Activated T-cell treated with anti-CD3 and anti-CD28 coated beads, Interleukin-2, amount 50 U/mL, for 24 hours (primary cell): ENCODE results near the gene BCL2L14.

Source experiments
- DNase-seq: peaks from one replicate; pipeline ENCODE4 v3.0.0-alpha.2; 2020
- H3K27ac Mint-ChIP-seq: 2 replicates; pipeline ENCODE4 v1.8.0; 2020; ENCODE audit warnings: mild to moderate bottlenecking, mixed read lengths
- H3K27me3 Mint-ChIP-seq: 2 replicates; pipeline ENCODE4 v1.8.0; 2020; ENCODE audit warnings: mixed read lengths
- H3K36me3 Mint-ChIP-seq: 2 replicates; pipeline ENCODE4 v1.8.0; 2020; ENCODE audit warnings: low read depth, mixed read lengths
- H3K4me1 Mint-ChIP-seq: 2 replicates; pipeline ENCODE4 v1.8.0; 2020; ENCODE audit warnings: low read depth, mixed read lengths
- H3K4me3 Mint-ChIP-seq: 2 replicates; pipeline ENCODE4 v1.8.0; 2020; ENCODE audit warnings: mild to moderate bottlenecking, moderate library complexity, mixed read lengths
- H3K9me3 Mint-ChIP-seq: 2 replicates; pipeline ENCODE4 v1.8.0; 2020; ENCODE audit warnings: mixed read lengths

BCL2L14 gene

GRCh38 chr12:12083688-12084087 is 12.9 kb downstream of the BCL2L14 start:
- H3K9me3 Mint-ChIP-seq = no peaks in the 10 kb centered on the region
- H3K27me3 Mint-ChIP-seq = no peaks in the 10 kb centered on the region
- DNase-seq = no peak
- H3K27ac Mint-ChIP-seq = no peak overlapping the region
- peaks cover 2% of the 10 kb centered on the region for H3K4me1 Mint-ChIP-seq
- no peaks in the 10 kb centered on the region for H3K36me3 Mint-ChIP-seq
- no peak overlapping the region for H3K4me3 Mint-ChIP-seq

DNA sequence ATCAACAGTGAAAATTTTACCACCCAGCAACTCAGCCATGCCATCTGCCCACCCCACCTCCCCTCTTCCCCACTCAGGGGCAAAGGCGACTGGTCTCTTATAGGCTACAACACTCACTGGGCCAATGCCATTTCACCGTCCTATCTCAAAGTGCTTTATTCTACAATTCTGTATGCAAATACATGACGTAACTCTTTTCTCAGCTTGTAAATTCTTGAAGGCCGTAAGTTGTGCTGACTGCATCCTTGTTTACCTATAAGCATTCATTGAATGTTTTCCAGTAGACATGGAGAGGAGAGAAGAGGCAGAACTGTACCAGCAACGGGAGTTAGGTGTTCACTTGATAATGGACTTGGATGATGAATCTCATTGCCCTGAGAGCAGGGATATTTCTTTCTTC is 15.6 kb downstream of the BCL2L14 start:
- Mint-ChIP-seq H3K4me3 (no peak overlapping the region), H3K9me3 (no peaks in the 10 kb centered on the region), H3K4me1 (peaks cover 2% of the 10 kb centered on the region), H3K27me3 (peaks cover 2% of the 10 kb centered on the region), H3K27ac (no peak overlapping the region), H3K36me3 (no peaks in the 10 kb centered on the region)
- DNase-seq = no peak

DNA sequence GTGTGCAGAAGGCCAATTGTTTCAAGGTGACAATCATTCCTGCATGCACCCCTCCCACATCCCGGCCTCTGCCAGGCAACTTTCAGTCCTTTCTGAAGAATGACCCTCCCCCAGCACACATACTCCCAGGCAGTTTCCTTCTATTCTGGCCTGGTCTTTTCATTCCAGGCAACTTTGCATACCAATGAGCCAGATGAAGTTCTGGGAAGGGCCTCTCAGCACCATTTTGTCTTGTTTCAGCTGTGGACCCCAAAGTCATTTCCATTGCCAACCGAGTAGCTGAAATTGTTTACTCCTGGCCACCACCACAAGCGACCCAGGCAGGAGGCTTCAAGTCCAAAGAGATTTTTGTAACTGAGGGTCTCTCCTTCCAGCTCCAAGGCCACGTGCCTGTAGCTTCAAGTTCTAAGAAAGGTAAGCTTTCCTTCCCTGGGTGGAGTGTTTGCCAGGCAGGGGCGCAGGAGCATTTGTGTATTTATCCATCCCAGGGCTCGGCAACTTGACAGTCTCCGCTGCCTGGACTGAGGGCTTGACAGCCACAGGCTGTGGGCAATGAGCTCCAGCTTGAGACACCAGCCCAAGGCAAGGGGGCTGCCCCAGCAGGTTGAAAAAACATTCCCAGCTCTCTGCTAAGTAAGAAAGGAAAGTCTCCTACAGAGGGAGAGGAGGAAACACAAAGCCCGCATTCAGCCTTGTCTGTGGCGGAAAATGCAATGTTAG is 16.4 kb downstream of the BCL2L14 start:
- DNase-seq = no peak
- H3K4me1 Mint-ChIP-seq = no peaks in the 10 kb centered on the region
- H3K27me3 Mint-ChIP-seq = peaks cover 5% of the 10 kb centered on the region
- H3K36me3 Mint-ChIP-seq = no peaks in the 10 kb centered on the region
- H3K27ac Mint-ChIP-seq = no peak overlapping the region
- no peak overlapping the region for H3K4me3 Mint-ChIP-seq
- H3K9me3 Mint-ChIP-seq = no peaks in the 10 kb centered on the region

DNA sequence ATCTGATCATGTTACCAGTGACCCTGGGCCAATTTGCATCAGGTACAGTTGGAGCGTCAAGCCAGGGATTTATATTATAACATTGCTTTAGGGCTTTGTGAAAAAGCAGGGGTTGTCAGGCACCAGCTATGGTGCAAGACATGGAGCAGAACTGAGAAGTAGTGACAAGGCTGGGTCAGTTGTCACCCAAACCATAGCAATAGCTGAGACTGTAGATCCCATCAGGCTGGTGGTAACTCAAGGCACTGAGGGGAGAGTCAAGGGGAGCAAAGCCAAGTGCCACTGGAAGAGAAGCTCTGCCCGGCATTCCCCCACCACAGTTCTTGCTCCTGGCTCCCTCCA is 16.9 kb downstream of the BCL2L14 start:
- Mint-ChIP-seq H3K4me1 (no peaks in the 10 kb centered on the region), H3K27me3 (peaks cover 5% of the 10 kb centered on the region), H3K27ac (no peak overlapping the region)

GRCh38 chr12:12088147-12088546 is 17.4 kb downstream of the BCL2L14 start:
- H3K27ac Mint-ChIP-seq = no peak overlapping the region
- peaks cover 5% of the 10 kb centered on the region for H3K27me3 Mint-ChIP-seq
- no peaks in the 10 kb centered on the region for H3K9me3 Mint-ChIP-seq
- DNase-seq = no peak
- H3K36me3 Mint-ChIP-seq = no peaks in the 10 kb centered on the region
- no peak overlapping the region for H3K4me3 Mint-ChIP-seq
- H3K4me1 Mint-ChIP-seq = no peaks in the 10 kb centered on the region

More for the DNA sequence above, 16.9 kb downstream of the BCL2L14 start:
- Mint-ChIP-seq H3K9me3 (no peaks in the 10 kb centered on the region), H3K4me3 (no peak overlapping the region), H3K36me3 (no peaks in the 10 kb centered on the region)
- no peak for DNase-seq

GRCh38 chr12:12088761-12089160 is 18.0 kb downstream of the BCL2L14 start:
- Mint-ChIP-seq H3K4me3 (no peak overlapping the region), H3K36me3 (no peaks in the 10 kb centered on the region), H3K27ac (no peak overlapping the region), H3K27me3 (peaks cover 5% of the 10 kb centered on the region), H3K9me3 (no peaks in the 10 kb centered on the region), H3K4me1 (no peaks in the 10 kb centered on the region)
- DNase-seq = no peak

GRCh38 chr12:12091071-12091470 is 20.3 kb downstream of the BCL2L14 start:
- peaks cover 5% of the 10 kb centered on the region for H3K27me3 Mint-ChIP-seq
- no peaks in the 10 kb centered on the region for H3K9me3 Mint-ChIP-seq
- no peak for DNase-seq
- H3K4me3 Mint-ChIP-seq = no peak overlapping the region
- H3K36me3 Mint-ChIP-seq = no peaks in the 10 kb centered on the region
- H3K4me1 Mint-ChIP-seq = no peaks in the 10 kb centered on the region
- no peak overlapping the region for H3K27ac Mint-ChIP-seq

DNA sequence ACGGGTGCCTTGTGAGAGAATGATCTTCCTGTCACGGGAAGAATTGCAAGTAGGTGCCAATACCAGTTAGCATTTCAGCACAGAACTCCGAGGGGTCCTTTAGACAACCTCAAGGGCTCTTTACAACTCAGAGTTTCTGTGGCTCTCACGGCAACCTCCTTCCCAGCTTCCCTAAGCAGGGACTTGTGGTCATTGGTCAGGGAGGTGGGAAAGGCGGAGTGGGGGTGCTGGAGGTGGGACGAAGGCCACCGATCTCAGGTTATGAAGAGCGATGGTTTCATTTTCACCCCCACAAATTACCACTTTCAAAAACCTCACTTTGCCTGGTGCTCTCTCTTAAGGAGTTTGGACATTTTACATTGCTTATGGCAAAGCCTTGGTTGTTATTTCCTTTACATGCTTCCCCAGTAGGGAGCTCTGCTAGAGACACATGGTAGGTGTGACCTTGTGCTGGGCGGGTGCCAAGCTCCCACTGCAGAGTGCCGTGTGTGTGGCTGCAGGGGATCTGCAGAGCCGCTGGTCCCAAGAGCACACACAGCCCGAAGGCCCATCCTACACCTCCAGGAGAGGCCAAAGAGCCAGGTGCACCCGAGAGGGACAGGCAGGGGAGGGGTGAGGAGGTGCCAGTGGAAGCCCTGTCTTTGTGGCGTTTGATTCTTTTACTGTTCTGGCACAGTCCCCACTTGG is 21.4 kb downstream of the BCL2L14 start:
- H3K4me1 Mint-ChIP-seq = no peaks in the 10 kb centered on the region

DNA sequence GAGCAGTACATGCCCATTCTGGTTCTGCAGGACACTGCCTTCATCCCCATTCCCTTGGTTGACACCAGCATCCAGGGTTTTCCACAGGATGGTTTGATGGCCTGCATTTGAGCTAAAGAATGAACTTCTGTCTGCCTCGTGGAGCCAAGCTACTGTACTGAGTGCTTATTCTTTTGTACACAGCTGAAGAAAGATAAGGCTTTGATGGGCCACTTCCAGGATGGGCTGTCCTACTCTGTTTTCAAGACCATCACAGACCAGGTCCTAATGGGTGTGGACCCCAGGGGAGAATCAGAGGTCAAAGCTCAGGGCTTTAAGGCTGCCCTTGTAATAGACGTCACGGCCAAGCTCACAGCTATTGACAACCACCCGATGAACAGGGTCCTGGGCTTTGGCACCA is 23.7 kb downstream of the BCL2L14 start:
- DNase-seq = no peak
- Mint-ChIP-seq H3K9me3 (no peaks in the 10 kb centered on the region), H3K27me3 (peaks cover 5% of the 10 kb centered on the region), H3K4me3 (no peak overlapping the region), H3K36me3 (no peaks in the 10 kb centered on the region), H3K4me1 (no peaks in the 10 kb centered on the region), H3K27ac (no peak overlapping the region)

More for the DNA sequence above, 21.4 kb downstream of the BCL2L14 start:
- no peak overlapping the region for H3K4me3 Mint-ChIP-seq
- H3K27me3 Mint-ChIP-seq = peaks cover 5% of the 10 kb centered on the region
- H3K36me3 Mint-ChIP-seq = no peaks in the 10 kb centered on the region
- H3K27ac Mint-ChIP-seq = no peak overlapping the region
- H3K9me3 Mint-ChIP-seq = no peaks in the 10 kb centered on the region
- DNase-seq = no peak

DNA sequence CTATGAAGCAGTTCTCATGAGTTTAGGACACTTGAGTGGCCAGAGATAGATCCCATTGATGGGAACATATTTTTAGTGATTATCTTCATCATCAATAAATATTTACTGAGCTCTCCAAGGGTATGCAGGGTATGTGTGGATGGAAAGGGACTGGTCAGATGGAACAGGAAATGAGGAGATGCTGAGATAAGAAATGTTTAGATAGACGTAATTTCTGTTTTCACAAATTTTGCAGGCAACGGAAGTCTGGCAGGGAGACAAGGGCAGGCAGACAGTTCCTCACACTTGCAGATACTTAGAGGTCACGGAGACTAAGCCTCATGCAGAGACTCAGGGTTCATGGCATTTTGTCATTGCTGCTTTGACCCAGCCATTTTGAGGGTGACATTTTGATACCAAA is 24.3 kb downstream of the BCL2L14 start:
- no peak overlapping the region for H3K4me3 Mint-ChIP-seq
- DNase-seq = no peak
- no peaks in the 10 kb centered on the region for H3K9me3 Mint-ChIP-seq
- no peaks in the 10 kb centered on the region for H3K4me1 Mint-ChIP-seq
- peaks cover 5% of the 10 kb centered on the region for H3K27me3 Mint-ChIP-seq
- no peak overlapping the region for H3K27ac Mint-ChIP-seq
- no peaks in the 10 kb centered on the region for H3K36me3 Mint-ChIP-seq

DNA sequence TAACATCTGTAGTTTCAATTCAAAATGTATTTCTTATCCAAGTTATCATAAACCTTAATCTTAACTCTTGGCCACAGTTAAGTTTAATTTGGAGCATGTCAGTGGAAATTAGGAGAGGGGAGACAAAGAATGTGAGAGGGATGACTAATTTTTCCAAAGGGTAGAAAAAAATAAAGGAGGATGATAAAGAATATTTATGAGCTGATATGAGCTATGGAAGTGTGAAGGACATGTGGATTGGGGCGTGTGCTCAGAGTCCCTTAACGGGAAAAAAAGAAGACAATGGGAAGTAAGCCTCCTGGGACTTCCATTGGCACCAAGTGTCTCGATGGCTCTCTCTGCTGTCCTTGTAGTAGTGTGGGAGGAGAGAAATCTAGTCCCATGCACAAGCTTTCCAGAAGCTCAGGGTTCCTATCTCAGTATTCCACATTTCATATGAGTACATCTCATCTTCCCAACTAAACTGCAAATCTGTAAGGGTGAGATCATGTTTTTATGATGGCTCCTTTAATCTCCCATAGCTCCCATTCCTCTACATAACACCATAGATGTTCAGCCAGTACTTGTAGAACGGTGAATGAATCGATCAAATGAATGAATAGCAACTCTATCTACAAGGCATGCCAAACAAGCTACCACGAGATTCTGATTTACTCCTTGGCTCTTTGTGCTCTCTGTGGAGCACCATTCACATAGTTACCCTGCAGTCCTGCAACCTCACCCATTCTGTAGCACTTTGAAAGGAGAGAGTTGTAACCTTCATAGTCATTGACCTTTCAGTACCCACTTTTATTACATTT is 27.4 kb downstream of the BCL2L14 start:
- Mint-ChIP-seq H3K36me3 (no peaks in the 10 kb centered on the region), H3K9me3 (no peaks in the 10 kb centered on the region), H3K4me1 (no peaks in the 10 kb centered on the region), H3K27me3 (no peaks in the 10 kb centered on the region), H3K27ac (no peak overlapping the region), H3K4me3 (no peak overlapping the region)
- DNase-seq = no peak

GRCh38 chr12:12098691-12099015 is 27.9 kb downstream of the BCL2L14 start:
- DNase-seq = no peak
- no peaks in the 10 kb centered on the region for H3K36me3 Mint-ChIP-seq
- no peak overlapping the region for H3K4me3 Mint-ChIP-seq
- no peaks in the 10 kb centered on the region for H3K9me3 Mint-ChIP-seq
- no peaks in the 10 kb centered on the region for H3K4me1 Mint-ChIP-seq
- H3K27ac Mint-ChIP-seq = no peak overlapping the region
- no peaks in the 10 kb centered on the region for H3K27me3 Mint-ChIP-seq

GRCh38 chr12:12099102-12099501 is 28.4 kb downstream of the BCL2L14 start:
- no peaks in the 10 kb centered on the region for H3K36me3 Mint-ChIP-seq
- H3K27ac Mint-ChIP-seq = no peak overlapping the region
- no peak overlapping the region for H3K4me3 Mint-ChIP-seq
- no peaks in the 10 kb centered on the region for H3K9me3 Mint-ChIP-seq
- H3K4me1 Mint-ChIP-seq = no peaks in the 10 kb centered on the region
- DNase-seq = no peak
- H3K27me3 Mint-ChIP-seq = no peaks in the 10 kb centered on the region

- Mint-ChIP-seq H3K4me3 (no peak overlapping the region), H3K27ac (no peak overlapping the region), H3K36me3 (no peaks in the 10 kb centered on the region)
Measured at GRCh38 chr12:12107678-12108077, 36.9 kb downstream of the BCL2L14 start.

GRCh38 chr12:12108441-12109058 is 37.8 kb downstream of the BCL2L14 start:
- H3K4me1 Mint-ChIP-seq = no peaks in the 10 kb centered on the region
- peaks cover 17% of the 10 kb centered on the region for H3K9me3 Mint-ChIP-seq
- no peak overlapping the region for H3K27ac Mint-ChIP-seq

More at GRCh38 chr12:12107678-12108077, 36.9 kb downstream of the BCL2L14 start:
- Mint-ChIP-seq H3K4me1 (no peaks in the 10 kb centered on the region), H3K27me3 (no peaks in the 10 kb centered on the region), H3K9me3 (peaks cover 17% of the 10 kb centered on the region)
- DNase-seq = no peak

More at GRCh38 chr12:12108441-12109058, 37.8 kb downstream of the BCL2L14 start:
- Mint-ChIP-seq H3K4me3 (no peak overlapping the region), H3K36me3 (no peaks in the 10 kb centered on the region), H3K27me3 (no peaks in the 10 kb centered on the region)
- DNase-seq = no peak
